WTC11 (cell line): ENCODE measurements around the gene FLYWCH2. TPM values are rescaled to one million over a fixed set of nuclear protein-coding genes. Genes with fewer than 3 reads are reported as not detected.
A peak's percentile ranks its signal among the peaks of the same experiment; 100 is the strongest.

Source experiments
- EMX1 ChIP-seq: fragments of 250-450 bp; sonication (Bioruptor Pico); IDR thresholded peaks from 2 replicates; pipeline ENCODE4 v1.8.0; 2021; ENCODE audit warnings: mild to moderate bottlenecking
- ETV6 ChIP-seq: sonication (generic); formaldehyde crosslinking; IDR thresholded peaks from 2 replicates; pipeline ENCODE4 v1.8.1; 2022; ENCODE audit warnings: mild to moderate bottlenecking, missing genetic modification reagents
- FOXJ3 ChIP-seq: sonication (generic); formaldehyde crosslinking; IDR thresholded peaks from 2 replicates; pipeline ENCODE4 v1.9.0; 2021; ENCODE audit warnings: missing genetic modification reagents, mild to moderate bottlenecking, borderline replicate concordance
- GRHL2 ChIP-seq: fragments of 250-450 bp; sonication (Bioruptor Pico); IDR thresholded peaks from 2 replicates; pipeline ENCODE4 v1.8.0; 2022; ENCODE audit warnings: mild to moderate bottlenecking, moderate library complexity; ENCODE audit not compliant: insufficient replicate concordance, severe bottlenecking
- GTF2I ChIP-seq: fragments of 250-450 bp; sonication (Bioruptor Pico); conservative IDR thresholded peaks from 2 replicates; pipeline ENCODE4 v1.4.0; 2021; ENCODE audit warnings: mild to moderate bottlenecking
- HMGA2 ChIP-seq: fragments of 250-450 bp; sonication (Bioruptor Pico); IDR thresholded peaks from 2 replicates; pipeline ENCODE4 v1.4.0; 2021; ENCODE audit warnings: mild to moderate bottlenecking, moderate library complexity
- KAT7 ChIP-seq: sonication (generic); formaldehyde crosslinking; IDR thresholded peaks from 2 replicates; pipeline ENCODE4 v1.8.1; 2023; ENCODE audit warnings: missing genetic modification reagents, mild to moderate bottlenecking, borderline replicate concordance
- NFATC4 ChIP-seq: fragments of 250-450 bp; sonication (Bioruptor Pico); IDR thresholded peaks from 2 replicates; pipeline ENCODE4 v1.9.0; 2021; ENCODE audit warnings: mild to moderate bottlenecking
- NFE2L1 ChIP-seq: sonication (generic); formaldehyde crosslinking; IDR thresholded peaks from 2 replicates; pipeline ENCODE4 v1.8.1; 2023; ENCODE audit warnings: missing genetic modification reagents
- NFYB ChIP-seq: sonication (generic); formaldehyde crosslinking; conservative IDR thresholded peaks from 2 replicates; pipeline ENCODE4 v1.8.0; 2022; ENCODE audit warnings: low read depth, missing genetic modification reagents
- NR2C2 ChIP-seq: sonication (generic); formaldehyde crosslinking; IDR thresholded peaks from 2 replicates; pipeline ENCODE4 v1.8.0; 2022; ENCODE audit warnings: mild to moderate bottlenecking, missing genetic modification reagents
- PRRX2 ChIP-seq: fragments of 250-450 bp; sonication (Bioruptor Pico); IDR thresholded peaks from 2 replicates; pipeline ENCODE4 v1.8.0; 2021; ENCODE audit warnings: mild to moderate bottlenecking
- RORB ChIP-seq: fragments of 250-450 bp; sonication (Bioruptor Pico); IDR thresholded peaks from 2 replicates; pipeline ENCODE4 v1.9.0; 2021; ENCODE audit warnings: mild to moderate bottlenecking
- SMAD3 ChIP-seq: sonication (generic); formaldehyde crosslinking; IDR thresholded peaks from 2 replicates; pipeline ENCODE4 v1.8.0; 2022; ENCODE audit warnings: missing genetic modification reagents, mild to moderate bottlenecking, borderline replicate concordance
- SMAD4 ChIP-seq: sonication (generic); formaldehyde crosslinking; IDR thresholded peaks from 2 replicates; pipeline ENCODE4 v1.8.0; 2022; ENCODE audit warnings: mild to moderate bottlenecking, missing genetic modification reagents
- SP1 ChIP-seq: sonication (generic); formaldehyde crosslinking; conservative IDR thresholded peaks from 2 replicates; pipeline ENCODE4 v1.8.1; 2022; ENCODE audit warnings: missing genetic modification reagents
- TCF7 ChIP-seq: sonication (generic); formaldehyde crosslinking; IDR thresholded peaks from 2 replicates; pipeline ENCODE4 v1.8.0; 2022; ENCODE audit warnings: mild to moderate bottlenecking, low read depth, missing genetic modification reagents, moderate library complexity
- TP53 ChIP-seq: sonication (generic); formaldehyde crosslinking; IDR thresholded peaks from 2 replicates; pipeline ENCODE4 v1.8.1; 2023; ENCODE audit warnings: mild to moderate bottlenecking, missing genetic modification reagents
- ZBTB21 ChIP-seq: sonication (generic); formaldehyde crosslinking; IDR thresholded peaks from 2 replicates; pipeline ENCODE4 v1.8.1; 2023; ENCODE audit warnings: mild to moderate bottlenecking, missing genetic modification reagents, borderline replicate concordance
- ZNF219 ChIP-seq: sonication (generic); formaldehyde crosslinking; IDR thresholded peaks from 2 replicates; pipeline ENCODE4 v1.8.0; 2023; ENCODE audit warnings: missing genetic modification reagents, mild to moderate bottlenecking, borderline replicate concordance
- ZNF263 ChIP-seq: sonication (generic); formaldehyde crosslinking; IDR thresholded peaks from 2 replicates; pipeline ENCODE4 v1.8.1; 2022; ENCODE audit warnings: low read depth, mild to moderate bottlenecking, moderate library complexity, missing genetic modification reagents
- ZNF416 ChIP-seq: fragments of 250-450 bp; sonication (Bioruptor Pico); IDR thresholded peaks from 2 replicates; pipeline ENCODE4 v1.9.0; 2021; ENCODE audit warnings: mild to moderate bottlenecking, inconsistent platforms
- ZNF671 ChIP-seq: fragments of 250-450 bp; sonication (Bioruptor Pico); IDR thresholded peaks from 2 replicates; pipeline ENCODE4 v1.8.0; 2021; ENCODE audit warnings: mild to moderate bottlenecking
- total RNA-seq: library from RNA; stranded (reverse); gene quantifications from 3 replicates; pipeline ENCODE4 v1.2.3, GENCODE V29; 2021
- TF ChIP-seq, protein P1 (sequence below): sonication (generic); formaldehyde crosslinking; IDR thresholded peaks from 2 replicates; pipeline ENCODE4 v1.8.0; 2022; ENCODE audit warnings: mild to moderate bottlenecking, missing genetic modification reagents
- TF ChIP-seq, protein P2 (sequence below): sonication (generic); formaldehyde crosslinking; IDR thresholded peaks from 2 replicates; pipeline ENCODE4 v1.8.1; 2023; ENCODE audit warnings: mild to moderate bottlenecking, missing genetic modification reagents
- TF ChIP-seq, protein P3 (sequence below): sonication (generic); formaldehyde crosslinking; IDR thresholded peaks from 2 replicates; pipeline ENCODE4 v1.8.0; 2022; ENCODE audit warnings: mild to moderate bottlenecking, missing genetic modification reagents
- TF ChIP-seq, protein P4 (sequence below): sonication (generic); formaldehyde crosslinking; IDR thresholded peaks from 2 replicates; pipeline ENCODE4 v1.8.1; 2022; ENCODE audit warnings: mild to moderate bottlenecking, moderate library complexity, missing genetic modification reagents
- TF ChIP-seq, protein P5 (sequence below): fragments of 250-450 bp; sonication (Bioruptor Pico); IDR thresholded peaks from 2 replicates; pipeline ENCODE4 v1.9.0; 2021; ENCODE audit warnings: mild to moderate bottlenecking, borderline replicate concordance
- TF ChIP-seq, protein P6 (sequence below): fragments of 250-450 bp; sonication (Bioruptor Pico); IDR thresholded peaks from 2 replicates; pipeline ENCODE4 v1.9.0; 2021; ENCODE audit warnings: mild to moderate bottlenecking
- TF ChIP-seq, protein P7 (sequence below): fragments of 250-450 bp; sonication (Bioruptor Pico); IDR thresholded peaks from 2 replicates; pipeline ENCODE4 v1.9.0; 2021; ENCODE audit warnings: moderate library complexity, mild to moderate bottlenecking, inconsistent platforms, borderline replicate concordance
- TF ChIP-seq, protein P8 (sequence below): sonication (generic); formaldehyde crosslinking; conservative IDR thresholded peaks from 2 replicates; pipeline ENCODE4 v1.8.1; 2022; ENCODE audit warnings: mild to moderate bottlenecking, missing genetic modification reagents

Gene FLYWCH2
- total RNA-seq, 1 experiment from 2014 or later: 20.7 TPM

DNA sequence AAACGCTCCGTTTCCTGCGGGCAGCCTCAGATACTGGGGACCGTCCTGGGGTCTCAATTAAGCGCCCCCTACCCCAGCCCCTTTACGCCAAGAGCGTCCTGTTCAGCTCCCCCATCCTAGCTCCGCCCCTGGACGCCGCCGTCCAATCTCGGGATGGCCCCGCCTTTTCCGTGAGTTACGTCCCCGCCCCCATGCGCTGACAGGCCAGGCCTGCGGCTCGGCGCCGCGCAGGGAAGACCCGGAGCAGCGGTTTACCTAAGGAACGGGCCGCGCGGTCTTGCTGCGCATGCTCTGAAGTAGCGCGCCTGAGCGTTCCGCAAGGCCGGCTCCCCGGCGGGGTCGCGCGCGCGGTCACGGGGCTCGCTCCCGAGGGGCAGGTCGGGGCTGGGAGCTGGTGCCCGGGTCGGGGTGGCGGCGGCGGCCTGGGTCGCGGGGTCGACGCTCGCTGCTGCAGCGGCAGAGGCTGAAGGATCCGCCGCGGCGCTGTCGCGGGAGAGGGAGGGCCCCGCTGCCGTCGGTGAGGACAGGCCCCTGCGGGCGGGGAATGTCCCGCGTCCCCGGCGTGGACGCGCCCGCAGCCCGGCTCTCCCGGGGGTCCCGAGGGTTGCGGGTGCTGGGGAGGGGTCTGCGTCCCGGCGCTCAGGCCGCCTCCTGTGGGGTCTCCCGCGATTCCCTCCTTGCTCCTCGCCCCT lies 28.8 kb downstream of the FLYWCH2 start, which contains the start of gene FLYWCH1 (continued):
- peak; percentile 39 for TF ChIP-seq NFYB
- no peak for TF ChIP-seq NFE2L1 (CRISPR knock-in tag)
- TF ChIP-seq, protein P1, sequence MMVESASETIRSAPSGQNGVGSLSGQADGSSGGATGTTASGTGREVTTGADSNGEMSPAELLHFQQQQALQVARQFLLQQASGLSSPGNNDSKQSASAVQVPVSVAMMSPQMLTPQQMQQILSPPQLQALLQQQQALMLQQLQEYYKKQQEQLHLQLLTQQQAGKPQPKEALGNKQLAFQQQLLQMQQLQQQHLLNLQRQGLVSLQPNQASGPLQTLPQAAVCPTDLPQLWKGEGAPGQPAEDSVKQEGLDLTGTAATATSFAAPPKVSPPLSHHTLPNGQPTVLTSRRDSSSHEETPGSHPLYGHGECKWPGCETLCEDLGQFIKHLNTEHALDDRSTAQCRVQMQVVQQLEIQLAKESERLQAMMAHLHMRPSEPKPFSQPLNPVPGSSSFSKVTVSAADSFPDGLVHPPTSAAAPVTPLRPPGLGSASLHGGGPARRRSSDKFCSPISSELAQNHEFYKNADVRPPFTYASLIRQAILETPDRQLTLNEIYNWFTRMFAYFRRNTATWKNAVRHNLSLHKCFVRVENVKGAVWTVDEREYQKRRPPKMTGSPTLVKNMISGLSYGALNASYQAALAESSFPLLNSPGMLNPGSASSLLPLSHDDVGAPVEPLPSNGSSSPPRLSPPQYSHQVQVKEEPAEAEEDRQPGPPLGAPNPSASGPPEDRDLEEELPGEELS (CRISPR knock-in tag): peak; percentile 92
- no peak for TF ChIP-seq HMGA2 (CRISPR knock-in tag)
- TF ChIP-seq KAT7 (CRISPR knock-in tag): no peak
- TF ChIP-seq RORB (CRISPR knock-in tag): no peak
- TF ChIP-seq ZNF219 (CRISPR knock-in tag): no peak
- no peak for TF ChIP-seq NFATC4 (CRISPR knock-in tag)
- TF ChIP-seq, protein P2, sequence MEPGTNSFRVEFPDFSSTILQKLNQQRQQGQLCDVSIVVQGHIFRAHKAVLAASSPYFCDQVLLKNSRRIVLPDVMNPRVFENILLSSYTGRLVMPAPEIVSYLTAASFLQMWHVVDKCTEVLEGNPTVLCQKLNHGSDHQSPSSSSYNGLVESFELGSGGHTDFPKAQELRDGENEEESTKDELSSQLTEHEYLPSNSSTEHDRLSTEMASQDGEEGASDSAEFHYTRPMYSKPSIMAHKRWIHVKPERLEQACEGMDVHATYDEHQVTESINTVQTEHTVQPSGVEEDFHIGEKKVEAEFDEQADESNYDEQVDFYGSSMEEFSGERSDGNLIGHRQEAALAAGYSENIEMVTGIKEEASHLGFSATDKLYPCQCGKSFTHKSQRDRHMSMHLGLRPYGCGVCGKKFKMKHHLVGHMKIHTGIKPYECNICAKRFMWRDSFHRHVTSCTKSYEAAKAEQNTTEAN: no peak
- TF ChIP-seq, protein P3, sequence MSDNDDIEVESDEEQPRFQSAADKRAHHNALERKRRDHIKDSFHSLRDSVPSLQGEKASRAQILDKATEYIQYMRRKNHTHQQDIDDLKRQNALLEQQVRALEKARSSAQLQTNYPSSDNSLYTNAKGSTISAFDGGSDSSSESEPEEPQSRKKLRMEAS (CRISPR knock-in tag): peak; percentile 72
- TF ChIP-seq ETV6 (CRISPR knock-in tag): peak; percentile 89; the same call in 1 of the 2 replicates
- no peak for TF ChIP-seq SMAD4 (CRISPR knock-in tag)
- no peak for TF ChIP-seq GRHL2 (CRISPR knock-in tag)
- TF ChIP-seq, protein P4, sequence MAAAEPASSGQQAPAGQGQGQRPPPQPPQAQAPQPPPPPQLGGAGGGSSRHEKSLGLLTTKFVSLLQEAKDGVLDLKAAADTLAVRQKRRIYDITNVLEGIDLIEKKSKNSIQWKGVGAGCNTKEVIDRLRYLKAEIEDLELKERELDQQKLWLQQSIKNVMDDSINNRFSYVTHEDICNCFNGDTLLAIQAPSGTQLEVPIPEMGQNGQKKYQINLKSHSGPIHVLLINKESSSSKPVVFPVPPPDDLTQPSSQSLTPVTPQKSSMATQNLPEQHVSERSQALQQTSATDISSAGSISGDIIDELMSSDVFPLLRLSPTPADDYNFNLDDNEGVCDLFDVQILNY (CRISPR knock-in tag): peak; percentile 59; the same call in 1 of the 2 replicates
- TF ChIP-seq NR2C2 (CRISPR knock-in tag): no peak
- no peak for TF ChIP-seq EMX1
- TF ChIP-seq, protein P5, sequence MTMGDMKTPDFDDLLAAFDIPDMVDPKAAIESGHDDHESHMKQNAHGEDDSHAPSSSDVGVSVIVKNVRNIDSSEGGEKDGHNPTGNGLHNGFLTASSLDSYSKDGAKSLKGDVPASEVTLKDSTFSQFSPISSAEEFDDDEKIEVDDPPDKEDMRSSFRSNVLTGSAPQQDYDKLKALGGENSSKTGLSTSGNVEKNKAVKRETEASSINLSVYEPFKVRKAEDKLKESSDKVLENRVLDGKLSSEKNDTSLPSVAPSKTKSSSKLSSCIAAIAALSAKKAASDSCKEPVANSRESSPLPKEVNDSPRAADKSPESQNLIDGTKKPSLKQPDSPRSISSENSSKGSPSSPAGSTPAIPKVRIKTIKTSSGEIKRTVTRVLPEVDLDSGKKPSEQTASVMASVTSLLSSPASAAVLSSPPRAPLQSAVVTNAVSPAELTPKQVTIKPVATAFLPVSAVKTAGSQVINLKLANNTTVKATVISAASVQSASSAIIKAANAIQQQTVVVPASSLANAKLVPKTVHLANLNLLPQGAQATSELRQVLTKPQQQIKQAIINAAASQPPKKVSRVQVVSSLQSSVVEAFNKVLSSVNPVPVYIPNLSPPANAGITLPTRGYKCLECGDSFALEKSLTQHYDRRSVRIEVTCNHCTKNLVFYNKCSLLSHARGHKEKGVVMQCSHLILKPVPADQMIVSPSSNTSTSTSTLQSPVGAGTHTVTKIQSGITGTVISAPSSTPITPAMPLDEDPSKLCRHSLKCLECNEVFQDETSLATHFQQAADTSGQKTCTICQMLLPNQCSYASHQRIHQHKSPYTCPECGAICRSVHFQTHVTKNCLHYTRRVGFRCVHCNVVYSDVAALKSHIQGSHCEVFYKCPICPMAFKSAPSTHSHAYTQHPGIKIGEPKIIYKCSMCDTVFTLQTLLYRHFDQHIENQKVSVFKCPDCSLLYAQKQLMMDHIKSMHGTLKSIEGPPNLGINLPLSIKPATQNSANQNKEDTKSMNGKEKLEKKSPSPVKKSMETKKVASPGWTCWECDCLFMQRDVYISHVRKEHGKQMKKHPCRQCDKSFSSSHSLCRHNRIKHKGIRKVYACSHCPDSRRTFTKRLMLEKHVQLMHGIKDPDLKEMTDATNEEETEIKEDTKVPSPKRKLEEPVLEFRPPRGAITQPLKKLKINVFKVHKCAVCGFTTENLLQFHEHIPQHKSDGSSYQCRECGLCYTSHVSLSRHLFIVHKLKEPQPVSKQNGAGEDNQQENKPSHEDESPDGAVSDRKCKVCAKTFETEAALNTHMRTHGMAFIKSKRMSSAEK: no peak
- TF ChIP-seq SP1 (CRISPR knock-in tag): peak; percentile 100
- TF ChIP-seq ZNF671 (CRISPR knock-in tag): 0 out of 2 replicates have a peak, but pooled peaks have one; percentile 39
- no peak for TF ChIP-seq SMAD3 (CRISPR knock-in tag)
- no peak for TF ChIP-seq ZNF416 (CRISPR knock-in tag)
- TF ChIP-seq TP53 (CRISPR knock-in tag): no peak; the same call in 1 of the 2 replicates
- TF ChIP-seq FOXJ3 (CRISPR knock-in tag): no peak
- TF ChIP-seq, protein P6, sequence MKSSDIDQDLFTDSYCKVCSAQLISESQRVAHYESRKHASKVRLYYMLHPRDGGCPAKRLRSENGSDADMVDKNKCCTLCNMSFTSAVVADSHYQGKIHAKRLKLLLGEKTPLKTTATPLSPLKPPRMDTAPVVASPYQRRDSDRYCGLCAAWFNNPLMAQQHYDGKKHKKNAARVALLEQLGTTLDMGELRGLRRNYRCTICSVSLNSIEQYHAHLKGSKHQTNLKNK (CRISPR knock-in tag): no peak
- no peak for TF ChIP-seq GTF2I (CRISPR knock-in tag)
- TF ChIP-seq ZNF263 (CRISPR knock-in tag): no peak
- TF ChIP-seq, protein P7, sequence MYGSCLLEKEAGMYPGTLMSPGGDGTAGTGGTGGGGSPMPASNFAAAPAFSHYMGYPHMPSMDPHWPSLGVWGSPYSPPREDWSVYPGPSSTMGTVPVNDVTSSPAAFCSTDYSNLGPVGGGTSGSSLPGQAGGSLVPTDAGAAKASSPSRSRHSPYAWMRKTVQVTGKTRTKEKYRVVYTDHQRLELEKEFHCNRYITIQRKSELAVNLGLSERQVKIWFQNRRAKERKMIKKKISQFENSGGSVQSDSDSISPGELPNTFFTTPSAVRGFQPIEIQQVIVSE (CRISPR knock-in tag): no peak
- TF ChIP-seq PRRX2: no peak
- TF ChIP-seq ZBTB21 (CRISPR knock-in tag): peak; percentile 58; the same call in 1 of the 2 replicates
- TF ChIP-seq, protein P8, sequence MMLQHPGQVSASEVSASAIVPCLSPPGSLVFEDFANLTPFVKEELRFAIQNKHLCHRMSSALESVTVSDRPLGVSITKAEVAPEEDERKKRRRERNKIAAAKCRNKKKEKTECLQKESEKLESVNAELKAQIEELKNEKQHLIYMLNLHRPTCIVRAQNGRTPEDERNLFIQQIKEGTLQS (CRISPR knock-in tag): no peak
- TF ChIP-seq TCF7 (CRISPR knock-in tag): 0 out of 2 replicates have a peak, but pooled peaks have one; percentile 39
